Measurements from ENCODE around the gene STRN3. TPM values are rescaled to one million over a fixed set of nuclear protein-coding genes. Genes with fewer than 3 reads are reported as not detected.
A peak's percentile ranks its signal among the peaks of the same experiment; 100 is the strongest.

The STRN3 gene
- total and polyA plus RNA-seq, 2 of the 8 experiments (the other 6 are each of a cell fraction or from before 2014, with no cell fraction given), result 8.7 to 38.1 TPM

- TF ChIP-seq RBBP5 (IDR thresholded peaks at IDR 0.05; ENCODE audit: borderline replicate concordance, low read depth, low read length) (0 out of 2 replicates have a peak, but pooled peaks have one; percentile 62), POLR2A (IDR thresholded peaks at IDR 0.05; ENCODE audit: control extremely low read depth in 1 of 2, low read depth in 2 of 2, low read length in 2 of 2) (peak in 1 of 2 experiments; percentile 78; a peak in 2 of 3 replicates), PHF8 (conservative IDR thresholded peaks at IDR 0.05; ENCODE audit: low read depth, low read length) (peak; percentile 79), RFX5 (IDR thresholded peaks at IDR 0.05; ENCODE audit: borderline replicate concordance, low read depth, low read length) (no peak), MAX (IDR thresholded peaks at IDR 0.05) (no peak)
Observed at GRCh38 chr14:31026077-31026449, at the start of gene STRN3 (continued).

Measured in H1 (cell line).